A673 (cell line): ENCODE results near the gene MTARC1.

Source experiments
- EZH2 ChIP-seq: fragments of 200-600 bp; sonication (generic); IDR thresholded peaks from 2 replicates; pipeline ENCODE4 v1.6.1; 2017; ENCODE audit warnings: borderline replicate concordance, low read depth, mild to moderate bottlenecking, mixed read lengths, antibody characterized with exemption, low read length; ENCODE audit not compliant: poor library complexity, severe bottlenecking
- TF ChIP-seq, protein P1 (sequence below): fragments of 300-800, 200-600 bp; sonication (generic); conservative IDR thresholded peaks from 2 replicates; pipeline ENCODE4 v1.5.1; 2017; ENCODE audit warnings: low read depth, mild to moderate bottlenecking, antibody characterized with exemption, low read length, moderate library complexity, mixed read lengths

GRCh38 chr1:220791285-220791684, 4.6 kb downstream of the MTARC1 start:
- TF ChIP-seq, protein P1, sequence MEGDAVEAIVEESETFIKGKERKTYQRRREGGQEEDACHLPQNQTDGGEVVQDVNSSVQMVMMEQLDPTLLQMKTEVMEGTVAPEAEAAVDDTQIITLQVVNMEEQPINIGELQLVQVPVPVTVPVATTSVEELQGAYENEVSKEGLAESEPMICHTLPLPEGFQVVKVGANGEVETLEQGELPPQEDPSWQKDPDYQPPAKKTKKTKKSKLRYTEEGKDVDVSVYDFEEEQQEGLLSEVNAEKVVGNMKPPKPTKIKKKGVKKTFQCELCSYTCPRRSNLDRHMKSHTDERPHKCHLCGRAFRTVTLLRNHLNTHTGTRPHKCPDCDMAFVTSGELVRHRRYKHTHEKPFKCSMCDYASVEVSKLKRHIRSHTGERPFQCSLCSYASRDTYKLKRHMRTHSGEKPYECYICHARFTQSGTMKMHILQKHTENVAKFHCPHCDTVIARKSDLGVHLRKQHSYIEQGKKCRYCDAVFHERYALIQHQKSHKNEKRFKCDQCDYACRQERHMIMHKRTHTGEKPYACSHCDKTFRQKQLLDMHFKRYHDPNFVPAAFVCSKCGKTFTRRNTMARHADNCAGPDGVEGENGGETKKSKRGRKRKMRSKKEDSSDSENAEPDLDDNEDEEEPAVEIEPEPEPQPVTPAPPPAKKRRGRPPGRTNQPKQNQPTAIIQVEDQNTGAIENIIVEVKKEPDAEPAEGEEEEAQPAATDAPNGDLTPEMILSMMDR: no peak
- no peak for TF ChIP-seq EZH2
